HepG2 (cell line): Measurements from ENCODE around the gene TBC1D22A. TPM values are rescaled to one million over a fixed set of nuclear protein-coding genes. Genes with fewer than 3 reads are reported as not detected.

Experiments
- ATAC-seq: fragments of 200-7000 bp; cut with Tn5 transposase; 3 replicates; pipeline ENCODE4 v1.9.1; 2020; ENCODE audit warnings: mild to moderate bottlenecking, moderate library complexity
- BruUV-seq: library from RNA; stranded (reverse); fragments of 400-500 nt; replicated peaks from 2 replicates; lab custom pipeline; 2021; lab: Mats Ljungman, UMichigan
- CTCF ChIA-PET: fragments of 300-600 bp; formaldehyde crosslinking; extraction: SDS; loops from one replicate; lab custom pipeline; 2021; ENCODE audit warnings: low total read pairs, inconsistent platforms, low intra/inter-chr PET ratio; lab: Yijun Ruan, JAX
- POLR2A ChIA-PET: fragments of 350-600 bp; sonication (Branson Sonifier 250); formaldehyde crosslinking; loops from one replicate; lab custom pipeline; 2020; ENCODE audit warnings: antibody characterized with exemption, inconsistent platforms; lab: Yijun Ruan, JAX
- DNase-seq: peaks from one replicate; pipeline ENCODE4 v3.0.0-alpha.2; 2015; ENCODE audit warnings: low spot score
- FAIRE-seq: peaks from 3 replicates; lab custom pipeline; 2011; peaks lifted over from hg19 to GRCh38; lab: Jason Lieb, UNC
- H2AFZ ChIP-seq: one replicate; pipeline ENCODE4 v1.6.1; 2011; ENCODE audit warnings: low read length, inconsistent platforms
- H3K27ac ChIP-seq: fragments of 300-600 bp; 3 replicates; pipeline ENCODE4 v1.8.0; 2011; ENCODE audit warnings: mixed run types, mild to moderate bottlenecking, mixed read lengths, low read length, inconsistent platforms; ENCODE audit not compliant: insufficient read depth; ENCODE audit errors: extremely low read length
- H3K27me3 ChIP-seq, 2 experiments: fragments of 200-600 bp in 1 of 2; 2 replicates in 1 of 2; 3 replicates in 1 of 2; pipeline versions ENCODE4 v1.6.0 to v1.8.0; 2011; ENCODE audit warnings: low read length in 2 of 2, mild to moderate bottlenecking in 2 of 2, moderate library complexity in 2 of 2, inconsistent platforms in 1 of 2; ENCODE audit not compliant: insufficient read depth in 2 of 2, control insufficient read depth in 1 of 2
- H3K36me3 ChIP-seq, 2 experiments: fragments of 200-600 bp in 1 of 2; replicated peaks in 1 of 2; 2 replicates in 1 of 2; 3 replicates in 1 of 2; pipeline versions ENCODE4 v1.5.1 to v1.8.0; 2011; ENCODE audit warnings: low read length in 2 of 2, inconsistent platforms in 1 of 2; ENCODE audit not compliant: insufficient read depth in 2 of 2, control insufficient read depth in 1 of 2
- H3K4me1 ChIP-seq: 2 replicates; pipeline ENCODE4 v1.5.1; 2012; ENCODE audit warnings: low read length, inconsistent platforms; ENCODE audit not compliant: insufficient read depth
- H3K4me2 ChIP-seq: 2 replicates; pipeline ENCODE4 v1.6.0; 2011; ENCODE audit warnings: low read depth, low read length, inconsistent platforms
- H3K4me3 ChIP-seq, 3 experiments: fragments of 200-600 bp in 1 of 3; sonication (generic), shearing (Covaris generic) in 1 of 3; replicated peaks in 1 of 3; 2 replicates each; pipeline ENCODE4 v1.5.1; 2011 to 2016; ENCODE audit warnings: low read length in 3 of 3, inconsistent platforms in 2 of 3, low read depth in 2 of 3, mild to moderate bottlenecking in 2 of 3, control low read depth in 1 of 3, mixed read lengths in 1 of 3; ENCODE audit not compliant: insufficient read depth in 1 of 3
- H3K79me2 ChIP-seq: one replicate; pipeline ENCODE4 v1.6.1; 2011; ENCODE audit warnings: low read length, inconsistent platforms; ENCODE audit not compliant: insufficient read depth
- H3K9ac ChIP-seq: 2 replicates; pipeline ENCODE4 v1.6.0; 2011; ENCODE audit warnings: mild to moderate bottlenecking, low read depth, low read length, inconsistent platforms; ENCODE audit not compliant: insufficient read depth
- H3K9me3 ChIP-seq: 2 replicates; pipeline ENCODE4 v1.5.1; 2012; ENCODE audit warnings: mild to moderate bottlenecking, low read length
- H4K20me1 ChIP-seq: 2 replicates; pipeline ENCODE4 v1.6.0; 2011; ENCODE audit warnings: inconsistent platforms, mild to moderate bottlenecking, low read length, moderate library complexity; ENCODE audit not compliant: insufficient read depth
- ZKSCAN1 ChIP-seq: fragments of 150-350 bp; IDR thresholded peaks from 2 replicates; pipeline ENCODE4 v1.6.1; 2014; ENCODE audit warnings: low read length
- WGBS: methylation state at CpG from one replicate; pipeline ENCODE4 v1.1.6; 2017; ENCODE audit warnings: low lambda C conversion rate; 5-methylcytosine and 5-hydroxymethylcytosine counted together
- in situ Hi-C: cut with HindIII; loops from 2 replicates; pipeline ENCODE4 v1.10.0; 2017; ENCODE audit warnings: low pct_unique_long_range_greater_than_20kb; ENCODE audit not compliant: extremely low pct_ligation_motif_present
- intact Hi-C: fragments of 100-400 bp; cut with micrococcal nuclease; formaldehyde crosslinking; loops from one replicate; pipeline ENCODE4 v1.10.0; 2022; ENCODE audit not compliant: unreplicated experiment
- polyA plus RNA-seq, 8 experiments: library from polyadenylated mRNA; depleted of rRNA in 3 of 8; stranded (reverse) in 7 of 8; unstranded in 1 of 8; fragments of >200 nt; fragmentation: Illumina TruSeq in 4 of 8; extraction: Trizol in 4 of 8; gene quantifications; 2 replicates each; pipeline versions ENCODE4 v1.2.1 to v1.2.3, GENCODE V29; 2011 to 2016; ENCODE audit warnings: low read depth in 4 of 8, missing spikeins in 1 of 8, mixed read lengths in 1 of 8; ENCODE audit not compliant: insufficient read depth in 1 of 8
- total RNA-seq, 5 experiments: library from RNA; depleted of rRNA; stranded (reverse); fragments of >200 nt; fragmentation: Illumina TruSeq; extraction: Trizol; gene quantifications; 2 replicates each; pipeline ENCODE4 v1.2.3, GENCODE V29; 2016; ENCODE audit warnings: low read depth in 1 of 5
- TF ChIP-seq, protein P1 (sequence below): sonication (generic); formaldehyde crosslinking; IDR thresholded peaks from 2 replicates; pipeline ENCODE4 v1.4.0; 2020; ENCODE audit warnings: missing genetic modification reagents
- TF ChIP-seq, protein P2 (sequence below): sonication (generic); formaldehyde crosslinking; IDR thresholded peaks from 2 replicates; pipeline ENCODE4 v1.8.0; 2022; ENCODE audit warnings: missing genetic modification reagents, mild to moderate bottlenecking, moderate library complexity, borderline replicate concordance
- TF ChIP-seq, protein P3 (sequence below): IDR thresholded peaks from 2 replicates; pipeline ENCODE4 v1.6.1; 2016; ENCODE audit warnings: missing biosample characterization, missing genetic modification reagents, low read depth
- TF ChIP-seq, protein P4 (sequence below): sonication (generic); formaldehyde crosslinking; IDR thresholded peaks from 2 replicates; pipeline ENCODE4 v1.4.0; 2020; ENCODE audit warnings: mild to moderate bottlenecking, missing genetic modification reagents
- TF ChIP-seq, protein P5 (sequence below): sonication (generic); formaldehyde crosslinking; IDR thresholded peaks from 2 replicates; pipeline ENCODE4 v1.5.1; 2020; ENCODE audit warnings: mild to moderate bottlenecking, missing genetic modification reagents, borderline replicate concordance

TBC1D22A gene
- total and polyA plus RNA-seq, 2 of the 13 experiments (the other 11 are each of a cell fraction or from before 2014, with no cell fraction given) = 17.3 to 18.0 TPM

DNA sequence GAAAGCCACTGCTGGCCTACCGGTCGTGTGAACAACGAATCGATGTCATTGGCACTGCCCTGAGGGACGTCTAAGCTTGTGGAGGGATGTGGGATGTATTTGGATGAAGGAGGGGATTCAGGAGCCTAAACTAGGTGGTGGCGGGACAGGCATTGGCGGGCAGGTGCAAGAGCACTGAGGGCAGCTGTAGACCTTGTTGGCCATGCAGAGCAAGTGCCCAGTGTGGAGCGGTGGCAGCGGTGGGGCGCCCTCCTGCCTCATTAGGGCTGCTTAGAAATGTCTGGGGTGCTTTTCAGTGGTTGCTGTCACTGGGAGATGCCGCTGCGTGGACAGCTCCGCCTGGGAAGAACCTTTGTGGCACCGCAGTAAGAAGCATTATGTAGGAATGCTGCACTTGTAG lies 220.2 kb downstream of the TBC1D22A start:
- Histone ChIP-seq H3K79me2 (no peaks in the 10 kb centered on the region), H3K4me1 (no peaks in the 10 kb centered on the region), H3K4me3 (no peak overlapping the region), H3K4me2 (no peak overlapping the region), H3K27me3 (no peaks in the 10 kb centered on the region), H3K9me3 (no peaks in the 10 kb centered on the region), H2AFZ (no peak overlapping the region)
- FAIRE-seq (no peak), DNase-seq (no peak)
- WGBS = 97% methylated on average over 14 of the region's 14 CpGs
- no TSS peak for BruUV-seq
- POLR2A ChIA-PET = no interaction called here
- CTCF ChIA-PET = no interaction called here
- in situ Hi-C loops = no loop called here
- TF ChIP-seq, protein P1, sequence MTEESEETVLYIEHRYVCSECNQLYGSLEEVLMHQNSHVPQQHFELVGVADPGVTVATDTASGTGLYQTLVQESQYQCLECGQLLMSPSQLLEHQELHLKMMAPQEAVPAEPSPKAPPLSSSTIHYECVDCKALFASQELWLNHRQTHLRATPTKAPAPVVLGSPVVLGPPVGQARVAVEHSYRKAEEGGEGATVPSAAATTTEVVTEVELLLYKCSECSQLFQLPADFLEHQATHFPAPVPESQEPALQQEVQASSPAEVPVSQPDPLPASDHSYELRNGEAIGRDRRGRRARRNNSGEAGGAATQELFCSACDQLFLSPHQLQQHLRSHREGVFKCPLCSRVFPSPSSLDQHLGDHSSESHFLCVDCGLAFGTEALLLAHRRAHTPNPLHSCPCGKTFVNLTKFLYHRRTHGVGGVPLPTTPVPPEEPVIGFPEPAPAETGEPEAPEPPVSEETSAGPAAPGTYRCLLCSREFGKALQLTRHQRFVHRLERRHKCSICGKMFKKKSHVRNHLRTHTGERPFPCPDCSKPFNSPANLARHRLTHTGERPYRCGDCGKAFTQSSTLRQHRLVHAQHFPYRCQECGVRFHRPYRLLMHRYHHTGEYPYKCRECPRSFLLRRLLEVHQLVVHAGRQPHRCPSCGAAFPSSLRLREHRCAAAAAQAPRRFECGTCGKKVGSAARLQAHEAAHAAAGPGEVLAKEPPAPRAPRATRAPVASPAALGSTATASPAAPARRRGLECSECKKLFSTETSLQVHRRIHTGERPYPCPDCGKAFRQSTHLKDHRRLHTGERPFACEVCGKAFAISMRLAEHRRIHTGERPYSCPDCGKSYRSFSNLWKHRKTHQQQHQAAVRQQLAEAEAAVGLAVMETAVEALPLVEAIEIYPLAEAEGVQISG = no peak
- TF ChIP-seq, protein P2, sequence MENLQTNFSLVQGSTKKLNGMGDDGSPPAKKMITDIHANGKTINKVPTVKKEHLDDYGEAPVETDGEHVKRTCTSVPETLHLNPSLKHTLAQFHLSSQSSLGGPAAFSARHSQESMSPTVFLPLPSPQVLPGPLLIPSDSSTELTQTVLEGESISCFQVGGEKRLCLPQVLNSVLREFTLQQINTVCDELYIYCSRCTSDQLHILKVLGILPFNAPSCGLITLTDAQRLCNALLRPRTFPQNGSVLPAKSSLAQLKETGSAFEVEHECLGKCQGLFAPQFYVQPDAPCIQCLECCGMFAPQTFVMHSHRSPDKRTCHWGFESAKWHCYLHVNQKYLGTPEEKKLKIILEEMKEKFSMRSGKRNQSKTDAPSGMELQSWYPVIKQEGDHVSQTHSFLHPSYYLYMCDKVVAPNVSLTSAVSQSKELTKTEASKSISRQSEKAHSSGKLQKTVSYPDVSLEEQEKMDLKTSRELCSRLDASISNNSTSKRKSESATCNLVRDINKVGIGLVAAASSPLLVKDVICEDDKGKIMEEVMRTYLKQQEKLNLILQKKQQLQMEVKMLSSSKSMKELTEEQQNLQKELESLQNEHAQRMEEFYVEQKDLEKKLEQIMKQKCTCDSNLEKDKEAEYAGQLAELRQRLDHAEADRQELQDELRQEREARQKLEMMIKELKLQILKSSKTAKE (CRISPR knock-in tag) = no peak
- TF ChIP-seq, protein P3, sequence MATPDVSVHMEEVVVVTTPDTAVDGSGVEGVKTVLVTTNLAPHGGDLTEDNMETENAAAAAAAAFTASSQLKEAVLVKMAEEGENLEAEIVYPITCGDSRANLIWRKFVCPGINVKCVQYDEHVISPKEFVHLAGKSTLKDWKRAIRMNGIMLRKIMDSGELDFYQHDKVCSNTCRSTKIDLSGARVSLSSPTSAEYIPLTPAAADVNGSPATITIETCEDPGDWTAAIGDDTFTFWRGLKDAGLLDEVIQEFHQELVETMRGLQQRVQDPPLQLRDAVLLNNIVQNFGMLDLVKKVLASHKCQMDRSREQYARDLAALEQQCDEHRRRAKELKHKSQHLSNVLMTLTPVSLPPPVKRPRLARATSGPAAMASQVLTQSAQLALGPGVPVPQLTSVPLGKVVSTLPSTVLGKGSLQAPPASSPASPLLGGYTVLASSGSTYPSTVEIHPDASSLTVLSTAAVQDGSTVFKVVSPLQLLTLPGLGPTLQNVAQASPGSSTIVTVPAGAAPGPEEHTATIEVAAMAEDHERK = no peak
- TF ChIP-seq, protein P4, sequence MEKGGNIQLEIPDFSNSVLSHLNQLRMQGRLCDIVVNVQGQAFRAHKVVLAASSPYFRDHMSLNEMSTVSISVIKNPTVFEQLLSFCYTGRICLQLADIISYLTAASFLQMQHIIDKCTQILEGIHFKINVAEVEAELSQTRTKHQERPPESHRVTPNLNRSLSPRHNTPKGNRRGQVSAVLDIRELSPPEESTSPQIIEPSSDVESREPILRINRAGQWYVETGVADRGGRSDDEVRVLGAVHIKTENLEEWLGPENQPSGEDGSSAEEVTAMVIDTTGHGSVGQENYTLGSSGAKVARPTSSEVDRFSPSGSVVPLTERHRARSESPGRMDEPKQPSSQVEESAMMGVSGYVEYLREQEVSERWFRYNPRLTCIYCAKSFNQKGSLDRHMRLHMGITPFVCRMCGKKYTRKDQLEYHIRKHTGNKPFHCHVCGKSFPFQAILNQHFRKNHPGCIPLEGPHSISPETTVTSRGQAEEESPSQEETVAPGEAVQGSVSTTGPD (CRISPR knock-in tag) = no peak
- TF ChIP-seq, protein P5, sequence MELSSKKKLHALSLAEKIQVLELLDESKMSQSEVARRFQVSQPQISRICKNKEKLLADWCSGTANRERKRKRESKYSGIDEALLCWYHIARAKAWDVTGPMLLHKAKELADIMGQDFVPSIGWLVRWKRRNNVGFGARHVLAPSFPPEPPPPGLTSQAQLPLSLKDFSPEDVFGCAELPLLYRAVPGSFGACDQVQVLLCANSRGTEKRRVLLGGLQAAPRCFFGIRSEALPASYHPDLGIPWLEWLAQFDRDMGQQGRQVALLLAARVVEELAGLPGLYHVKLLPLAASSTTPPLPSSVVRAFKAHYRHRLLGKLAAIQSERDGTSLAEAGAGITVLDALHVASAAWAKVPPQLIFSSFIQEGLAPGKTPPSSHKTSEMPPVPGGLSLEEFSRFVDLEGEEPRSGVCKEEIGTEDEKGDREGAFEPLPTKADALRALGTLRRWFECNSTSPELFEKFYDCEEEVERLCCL (CRISPR knock-in tag) = no peak
- no peak for TF ChIP-seq ZKSCAN1
- TF ChIP-seq, all 625 proteins: peak for 0
- Histone ChIP-seq H3K36me3 (peaks cover 8 to 17% of the 10 kb centered on the region in 2 experiments; a peak in 4 of 5 replicates), H3K27ac (no peak overlapping the region), H4K20me1 (no peaks in the 10 kb centered on the region), H3K9ac (no peak overlapping the region)
- intact Hi-C loops = no loop called here
- ATAC-seq = no peak
